IPS-18a (cell line): ENCODE data around the gene SYT15.
"Not testable (repeated sequence)": the region's sequence is repeated elsewhere in the genome, so short reads cannot be mapped to it uniquely, and the experiment has no call there.

ENCODE experiments used
- H3K27ac ChIP-seq: one replicate; pipeline ENCODE4 v1.5.1; 2013; ENCODE audit warnings: low read length
- H3K27me3 ChIP-seq: one replicate; pipeline ENCODE4 v1.6.1; 2013; ENCODE audit warnings: mild to moderate bottlenecking, low read length; ENCODE audit not compliant: control insufficient read depth, insufficient read depth
- H3K36me3 ChIP-seq: one replicate; pipeline ENCODE4 v1.6.1; 2013; ENCODE audit warnings: low read depth, low read length; ENCODE audit not compliant: control insufficient read depth
- H3K4me1 ChIP-seq: one replicate; pipeline ENCODE4 v1.6.1; 2013; ENCODE audit warnings: low read depth, low read length; ENCODE audit not compliant: control insufficient read depth
- H3K4me3 ChIP-seq: one replicate; pipeline ENCODE4 v1.5.1; 2013; ENCODE audit warnings: low read length
- H3K9ac ChIP-seq: one replicate; pipeline ENCODE4 v1.6.1; 2013; ENCODE audit warnings: mild to moderate bottlenecking, low read length, moderate library complexity
- H3K9me3 ChIP-seq: one replicate; pipeline ENCODE4 v1.6.1; 2013; ENCODE audit warnings: low read depth, low read length; ENCODE audit not compliant: control insufficient read depth

SYT15 gene

DNA sequence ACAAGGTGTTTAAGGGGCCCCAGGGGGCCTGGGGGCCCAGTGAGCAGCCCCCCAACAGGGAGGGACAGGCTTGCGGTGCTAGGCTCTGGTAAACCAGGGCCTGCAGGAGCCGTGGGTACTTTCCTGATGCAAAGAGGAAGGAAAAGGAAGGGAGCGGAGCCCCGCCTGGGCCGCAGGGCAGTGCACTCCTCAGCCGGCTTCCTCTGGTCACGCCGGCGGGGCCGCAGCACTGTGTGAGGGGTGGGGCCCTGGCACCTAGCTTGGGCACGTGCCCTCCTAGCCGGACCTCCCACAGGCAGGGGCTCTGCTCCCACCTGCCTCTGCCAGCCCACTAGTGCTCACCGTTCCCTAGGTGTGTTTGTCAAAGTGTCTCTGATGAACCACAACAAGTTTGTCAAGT, 6.3 kb downstream of the SYT15 start:
- not testable (repeated sequence) for H3K9ac ChIP-seq, H3K9me3 ChIP-seq, H3K4me1 ChIP-seq, H3K27me3 ChIP-seq, H3K4me3 ChIP-seq, H3K27ac ChIP-seq, H3K36me3 ChIP-seq

DNA sequence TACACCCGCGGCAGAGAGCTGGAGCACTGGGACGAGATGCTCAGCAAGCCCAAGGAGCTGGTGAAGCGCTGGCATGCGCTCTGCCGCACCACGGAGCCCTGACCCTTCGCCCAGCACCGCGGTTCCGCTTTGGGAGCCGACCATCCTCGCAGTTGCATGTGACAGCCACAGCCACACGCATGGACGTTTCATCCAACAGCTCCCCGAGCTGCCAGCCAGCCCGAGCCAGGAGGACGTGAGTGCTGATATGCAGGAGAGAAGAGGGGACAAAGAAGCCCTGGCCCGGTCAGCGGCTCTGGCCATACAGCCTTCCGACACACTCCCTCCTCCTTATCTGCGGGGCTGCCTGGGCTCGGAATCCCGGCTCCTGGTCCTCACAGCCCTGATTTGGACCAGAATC, 8.6 kb downstream of the SYT15 start:
- H3K4me1 ChIP-seq, H3K27me3 ChIP-seq, H3K9ac ChIP-seq: not testable (repeated sequence)

DNA sequence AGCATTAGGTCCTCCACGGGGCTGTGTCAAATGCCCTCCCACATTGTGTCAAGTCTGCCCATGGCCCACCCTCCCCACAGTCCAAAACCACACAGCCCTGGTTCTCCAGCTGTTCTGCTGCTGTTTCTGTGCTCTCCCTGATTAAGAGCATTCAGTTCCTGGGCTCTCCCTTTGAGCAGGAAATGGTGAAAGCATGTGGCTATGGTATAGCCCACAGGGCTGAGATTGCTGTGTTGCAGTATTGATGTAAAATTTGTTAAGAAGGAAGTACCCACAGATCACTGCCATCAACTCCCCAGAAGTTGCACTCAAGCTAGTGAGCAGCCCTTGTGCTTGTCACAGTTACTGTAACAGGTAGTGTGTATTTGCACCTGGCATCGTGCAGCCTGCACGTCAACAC, 9.3 kb downstream of the SYT15 start:
- not testable (repeated sequence) for H3K9me3 ChIP-seq, H3K9ac ChIP-seq, H3K27ac ChIP-seq, H3K36me3 ChIP-seq, H3K27me3 ChIP-seq, H3K4me3 ChIP-seq, H3K4me1 ChIP-seq

More for the DNA sequence above, 8.6 kb downstream of the SYT15 start:
- not testable (repeated sequence) for H3K27ac ChIP-seq, H3K36me3 ChIP-seq, H3K9me3 ChIP-seq, H3K4me3 ChIP-seq

DNA sequence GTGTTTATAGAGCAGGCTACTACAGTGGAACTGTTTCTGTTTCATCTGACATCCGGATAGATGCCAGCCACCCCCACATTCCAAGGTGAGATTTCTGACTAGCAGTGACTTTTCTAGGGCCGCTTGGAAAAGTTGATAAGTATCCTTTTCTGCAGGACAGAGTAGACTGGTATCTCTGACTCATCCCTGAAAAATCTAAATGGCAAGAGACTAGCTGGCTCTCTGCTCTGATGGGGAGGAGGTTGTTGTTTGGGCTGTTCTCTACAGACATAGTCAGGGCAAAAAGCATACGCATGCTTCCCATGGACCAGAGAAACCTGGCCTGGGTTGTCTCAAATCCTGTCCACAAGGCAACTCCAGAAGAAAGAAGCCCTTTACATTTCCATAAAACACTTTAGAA, 10.7 kb downstream of the SYT15 start:
- H3K36me3 ChIP-seq, H3K9ac ChIP-seq, H3K9me3 ChIP-seq, H3K4me1 ChIP-seq, H3K27me3 ChIP-seq, H3K4me3 ChIP-seq, H3K27ac ChIP-seq: not testable (repeated sequence)

DNA sequence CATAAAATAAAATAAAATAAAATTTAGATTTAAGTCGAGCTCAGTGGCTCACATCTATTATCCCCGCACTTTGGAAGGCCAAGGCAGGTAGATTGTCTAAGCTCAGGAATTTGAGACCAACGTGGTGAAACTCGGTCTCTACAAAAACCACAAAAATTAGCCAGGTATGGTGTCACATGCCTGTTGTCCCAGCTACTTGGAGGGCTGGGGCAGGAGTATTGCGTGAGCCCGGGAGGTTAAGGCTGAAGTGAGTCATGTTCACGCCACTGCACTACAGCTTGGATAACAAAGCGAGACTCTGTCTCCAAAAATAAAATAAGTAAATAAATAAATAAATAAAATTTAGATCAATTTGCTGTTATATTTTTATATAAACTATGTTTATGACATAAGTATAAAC, 12.1 kb downstream of the SYT15 start:
- not testable (repeated sequence) for H3K27me3 ChIP-seq, H3K4me3 ChIP-seq, H3K36me3 ChIP-seq, H3K4me1 ChIP-seq, H3K9ac ChIP-seq, H3K27ac ChIP-seq, H3K9me3 ChIP-seq

DNA sequence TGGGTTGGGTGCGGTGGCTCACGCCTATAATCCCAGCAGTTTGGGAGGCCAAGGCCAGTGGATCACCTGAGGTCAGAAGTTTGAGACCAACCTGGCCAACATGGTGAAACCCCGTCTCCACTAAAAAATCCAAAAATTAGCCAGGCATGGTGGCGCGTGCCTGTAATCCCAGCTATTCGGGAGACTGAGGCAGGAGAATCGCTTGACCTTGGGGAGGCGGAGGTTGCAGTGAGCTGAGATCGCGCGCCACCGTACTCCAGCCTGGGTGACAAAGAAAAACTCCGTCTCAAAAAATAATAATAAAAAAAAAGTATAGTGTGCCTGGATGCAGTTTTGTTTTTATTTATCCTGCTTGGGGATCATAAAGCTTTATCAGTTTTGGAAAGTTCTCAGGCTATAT, 14.4 kb downstream of the SYT15 start:
- H3K36me3 ChIP-seq, H3K4me1 ChIP-seq, H3K27me3 ChIP-seq, H3K9me3 ChIP-seq, H3K9ac ChIP-seq, H3K4me3 ChIP-seq, H3K27ac ChIP-seq: not testable (repeated sequence)

DNA sequence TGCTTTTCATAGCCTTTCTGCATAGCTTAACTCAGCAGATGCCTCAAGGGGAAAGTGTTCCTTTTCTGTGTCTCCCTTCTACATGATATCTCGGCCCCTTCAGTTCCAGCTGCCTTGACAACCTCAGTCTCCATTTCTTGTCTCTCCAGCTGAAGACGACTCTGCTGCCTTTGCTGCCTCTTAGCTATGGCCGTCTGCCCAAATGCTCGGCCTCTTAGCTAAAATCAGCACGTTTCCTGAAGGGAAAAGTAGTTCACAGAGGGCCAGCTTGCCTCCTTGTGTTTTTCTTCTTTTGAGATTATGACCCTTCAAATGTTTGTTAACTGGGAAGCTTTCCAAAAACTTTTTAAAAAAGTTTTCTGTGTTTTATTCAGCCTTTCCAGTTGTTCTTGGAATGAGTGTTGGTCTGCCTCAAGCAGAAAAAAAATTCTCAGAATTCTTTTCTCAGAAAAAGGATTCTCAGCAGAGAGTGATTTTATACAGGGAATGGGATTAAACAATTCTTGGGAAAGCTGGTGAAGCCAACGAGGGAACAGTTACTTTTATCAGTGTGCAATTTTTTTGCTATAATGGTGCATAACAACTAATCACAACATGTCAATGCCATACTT, 15.6 kb downstream of the SYT15 start:
- not testable (repeated sequence) for H3K4me1 ChIP-seq, H3K36me3 ChIP-seq, H3K27me3 ChIP-seq, H3K4me3 ChIP-seq, H3K9me3 ChIP-seq, H3K27ac ChIP-seq, H3K9ac ChIP-seq

DNA sequence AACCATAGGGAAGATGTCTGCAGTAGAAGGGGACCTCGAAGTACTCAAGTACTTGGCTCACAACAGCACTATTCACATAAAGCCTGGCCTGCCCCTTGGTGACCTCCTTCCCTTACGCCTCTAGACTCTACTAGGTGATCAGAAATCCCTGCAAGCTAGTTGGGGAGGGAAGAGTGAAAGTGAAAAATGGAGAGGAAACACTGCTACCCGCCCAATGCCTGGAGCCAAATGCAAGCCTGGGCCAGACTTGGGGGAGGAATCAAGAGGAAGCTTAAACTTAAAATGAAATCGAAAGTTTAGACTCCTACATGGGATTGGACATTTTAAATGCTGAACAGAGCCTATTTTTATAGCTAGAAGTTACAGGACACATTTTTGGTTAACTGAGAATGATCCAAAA, 17.6 kb downstream of the SYT15 start:
- not testable (repeated sequence) for H3K27me3 ChIP-seq, H3K36me3 ChIP-seq, H3K9ac ChIP-seq, H3K9me3 ChIP-seq, H3K4me1 ChIP-seq, H3K4me3 ChIP-seq, H3K27ac ChIP-seq

DNA sequence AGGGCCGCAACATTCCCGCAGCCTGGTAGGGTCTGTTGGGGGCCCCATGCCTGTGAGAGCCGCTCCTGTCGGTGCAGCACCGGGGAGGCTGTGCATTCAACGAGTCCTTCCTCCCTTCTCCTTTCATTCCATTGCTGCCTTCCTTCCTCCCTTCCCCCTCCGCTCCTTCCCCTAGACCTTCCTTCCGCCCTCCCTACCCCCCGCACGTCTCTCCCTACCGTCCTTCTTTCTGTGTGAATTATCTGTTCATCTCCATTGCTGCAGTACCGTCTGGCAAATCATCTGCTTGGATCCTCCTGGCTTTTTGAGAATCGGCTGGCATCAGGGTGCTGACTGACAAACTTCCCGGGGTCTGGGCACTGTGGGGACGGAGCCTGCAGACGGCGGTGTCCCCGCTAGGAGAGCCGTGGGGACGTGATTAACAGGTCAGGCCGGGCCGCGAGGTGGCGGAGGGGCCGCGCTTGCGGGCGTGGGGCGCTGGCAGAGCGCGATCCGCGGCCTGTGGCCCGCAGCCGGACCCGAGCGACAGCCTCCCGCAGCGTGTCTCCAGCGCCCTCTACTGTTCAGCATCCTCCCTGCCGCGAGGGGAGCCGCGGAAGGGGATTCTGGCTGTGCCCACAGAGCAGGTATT, 18.8 kb downstream of the SYT15 start:
- not testable (repeated sequence) for H3K27ac ChIP-seq, H3K9me3 ChIP-seq, H3K27me3 ChIP-seq, H3K4me1 ChIP-seq, H3K36me3 ChIP-seq, H3K9ac ChIP-seq
- H3K4me3 ChIP-seq, result peak overlapping the region; percentile 40

DNA sequence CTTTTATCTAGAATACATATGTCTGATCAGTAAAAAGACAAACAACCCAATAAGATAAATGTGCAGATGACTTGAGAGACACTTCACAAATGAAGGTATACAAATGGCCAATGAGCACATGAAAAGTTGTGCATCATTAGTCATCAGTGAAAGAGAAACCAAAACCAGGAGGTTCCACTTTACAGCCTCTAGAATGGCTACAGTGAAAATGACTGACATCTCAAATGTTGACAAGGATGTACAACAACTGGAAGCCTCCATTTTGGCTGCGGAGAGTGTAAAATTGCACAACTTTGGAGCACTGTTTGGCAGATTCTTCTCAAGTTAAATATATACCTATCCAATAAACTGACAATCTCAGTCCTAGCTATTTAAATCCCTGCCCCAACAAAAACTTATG, 21.6 kb downstream of the SYT15 start:
- not testable (repeated sequence) for H3K9ac ChIP-seq, H3K27me3 ChIP-seq, H3K4me3 ChIP-seq, H3K27ac ChIP-seq, H3K4me1 ChIP-seq, H3K9me3 ChIP-seq, H3K36me3 ChIP-seq

DNA sequence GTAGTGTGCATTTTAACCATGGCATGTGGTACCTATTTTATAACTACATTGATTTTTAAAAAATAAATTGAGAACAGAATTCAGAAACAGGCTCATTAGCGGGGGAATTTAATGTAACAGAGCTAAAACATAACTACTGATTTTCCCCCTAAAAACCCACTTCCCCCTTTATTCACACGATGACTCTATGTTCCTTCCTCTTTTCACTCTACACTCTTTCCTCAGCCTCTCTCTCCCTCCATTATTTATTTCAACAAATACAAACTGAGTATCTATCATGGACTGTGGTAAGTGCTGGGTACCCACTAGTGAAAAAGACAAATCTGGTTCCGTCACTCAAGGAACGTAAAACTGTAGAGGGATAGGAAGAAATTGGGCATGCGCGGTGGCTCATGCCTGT, 36.6 kb downstream of the SYT15 start:
- H3K4me3 ChIP-seq, H3K9me3 ChIP-seq, H3K4me1 ChIP-seq, H3K27ac ChIP-seq, H3K27me3 ChIP-seq, H3K9ac ChIP-seq, H3K36me3 ChIP-seq: not testable (repeated sequence)

DNA sequence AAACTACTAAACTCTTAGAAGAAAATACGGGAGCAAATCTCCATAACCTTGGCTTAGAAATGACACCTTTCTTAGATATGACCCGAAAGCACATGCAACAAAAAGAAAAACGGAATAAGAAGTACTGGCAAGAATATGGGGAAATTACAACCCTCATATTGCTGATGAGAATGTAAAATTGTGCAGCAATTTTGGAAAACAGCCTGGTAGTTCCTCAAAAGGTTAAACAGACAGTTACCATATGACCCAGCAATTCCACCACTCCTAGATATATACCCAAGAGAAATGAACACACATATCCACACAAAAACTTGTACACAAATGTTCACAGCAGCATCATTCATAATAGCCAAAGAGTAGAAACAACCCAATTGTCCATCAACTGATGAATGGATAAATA, 37.3 kb downstream of the SYT15 start:
- H3K9me3 ChIP-seq, H3K4me1 ChIP-seq, H3K36me3 ChIP-seq, H3K9ac ChIP-seq, H3K27me3 ChIP-seq, H3K4me3 ChIP-seq, H3K27ac ChIP-seq: not testable (repeated sequence)
